NCI-H2227 (cell line): ENCODE data around the gene NAV2.
"Not testable (repeated sequence)": the region's sequence is repeated elsewhere in the genome, so short reads cannot be mapped to it uniquely, and the experiment has no call there.

Source experiments
- DNase-seq: peaks from one replicate; lab custom pipeline; 2025; ENCODE audit not compliant: unreplicated experiment; lab: John Stamatoyannopoulos, UW

NAV2 gene

DNA sequence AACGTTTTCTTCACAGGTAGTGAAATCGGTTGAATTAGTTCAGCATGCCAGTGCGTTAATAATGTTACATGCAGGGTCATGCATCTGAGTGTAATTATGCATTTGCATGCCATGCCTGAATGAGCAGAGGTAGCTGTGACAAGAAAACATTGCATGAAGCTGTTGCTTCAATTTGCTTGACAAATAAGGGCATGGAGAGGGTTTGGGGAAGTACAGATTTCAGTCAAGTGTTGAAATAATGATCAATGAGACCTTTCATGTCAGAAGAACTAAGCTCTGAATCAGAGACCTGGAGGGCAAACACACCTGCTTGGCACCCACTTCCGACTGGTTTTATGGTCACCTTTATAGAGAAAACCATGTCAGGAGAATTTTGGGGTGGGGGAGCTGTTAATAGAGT, 226.2 kb downstream of the NAV2 start:
- no peak for DNase-seq

GRCh38 chr11:19939415-19939929, 226.8 kb downstream of the NAV2 start:
- no peak for DNase-seq

- DNase-seq, result no peak
These were observed 228.2 kb downstream of the NAV2 start for GRCh38 chr11:19940831-19941230.

- no peak for DNase-seq
These were observed 234.0 kb downstream of the NAV2 start for GRCh38 chr11:19946681-19947080.

- DNase-seq, result no peak
These were observed 235.0 kb downstream of the NAV2 start for GRCh38 chr11:19947537-19948114.

- no peak for DNase-seq
These were observed 237.0 kb downstream of the NAV2 start for GRCh38 chr11:19949606-19950005.

- DNase-seq, result peak; percentile 81
These were observed 239.0 kb downstream of the NAV2 start for GRCh38 chr11:19951558-19952115.

GRCh38 chr11:19952116-19952605, 239.5 kb downstream of the NAV2 start:
- DNase-seq, result no peak

- DNase-seq, result no peak
These were observed 240.3 kb downstream of the NAV2 start for GRCh38 chr11:19952911-19953310.

- DNase-seq, result no peak
These were observed 240.7 kb downstream of the NAV2 start for GRCh38 chr11:19953336-19953735.

- peak; percentile 39 for DNase-seq
These were observed 241.3 kb downstream of the NAV2 start for GRCh38 chr11:19953909-19954308.

- no peak for DNase-seq
These were observed 242.3 kb downstream of the NAV2 start for GRCh38 chr11:19954899-19955298.

GRCh38 chr11:19955660-19956059, 243.0 kb downstream of the NAV2 start:
- no peak for DNase-seq

DNA sequence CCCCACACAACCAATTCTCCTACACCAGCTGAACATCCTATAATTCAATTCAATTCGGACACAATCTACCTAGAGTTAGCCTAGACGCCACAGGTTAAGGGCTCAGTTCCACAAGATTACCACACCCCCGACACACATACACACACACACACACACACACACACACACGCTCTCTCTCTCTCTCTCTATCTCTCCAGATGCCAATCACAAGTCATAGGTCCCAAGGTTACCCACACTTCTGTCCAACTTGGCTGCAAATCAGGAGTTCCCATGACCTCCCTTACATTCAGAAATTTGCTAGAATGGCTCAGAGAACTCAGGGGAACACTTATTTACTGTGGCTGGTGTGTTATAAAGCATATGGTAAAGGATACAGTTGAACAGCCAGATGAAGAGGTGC, 243.6 kb downstream of the NAV2 start:
- DNase-seq, result no peak

GRCh38 chr11:19957294-19957943, 244.8 kb downstream of the NAV2 start:
- DNase-seq, result no peak

DNA sequence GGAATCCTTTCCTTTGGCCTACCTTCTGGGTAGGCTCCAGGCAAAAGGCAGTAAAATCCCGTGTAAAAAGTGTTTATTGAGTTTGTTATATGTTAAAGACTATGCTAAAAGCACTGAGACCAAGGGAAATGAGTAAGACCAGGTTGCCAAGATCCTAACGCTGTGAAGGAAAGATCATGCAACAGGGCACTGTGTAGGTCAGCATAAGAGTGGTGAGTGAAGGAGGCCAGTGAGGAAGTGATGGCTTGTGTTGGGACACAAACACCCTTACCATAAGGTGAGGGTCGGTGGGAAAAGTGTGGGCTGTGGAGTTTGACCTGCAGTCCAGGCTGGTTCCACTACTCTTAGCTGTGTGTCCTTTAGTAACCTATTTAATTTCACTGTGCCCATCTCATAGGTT, 245.6 kb downstream of the NAV2 start:
- DNase-seq, result no peak

DNA sequence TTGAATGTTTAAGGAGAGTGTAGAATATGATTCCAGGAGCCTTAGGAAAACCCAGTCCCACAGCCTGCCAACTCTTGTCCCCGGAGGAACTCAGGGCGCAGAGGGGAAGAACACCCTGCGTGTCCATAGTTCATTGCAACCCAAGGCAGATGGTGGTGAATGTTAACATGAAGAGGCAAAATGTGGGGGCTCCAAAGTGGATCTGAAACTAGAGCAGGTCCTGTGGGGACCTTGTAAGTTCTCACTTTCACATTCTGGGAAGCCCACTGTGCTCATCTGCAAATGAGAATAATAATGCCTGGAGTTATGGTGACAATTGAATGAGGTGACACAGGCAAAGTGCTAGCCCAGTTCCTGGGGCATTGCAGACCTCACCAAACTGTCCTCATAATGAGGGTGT, 246.6 kb downstream of the NAV2 start:
- no peak for DNase-seq

- DNase-seq, result no peak
These were observed 247.0 kb downstream of the NAV2 start for GRCh38 chr11:19959648-19960059.

DNA sequence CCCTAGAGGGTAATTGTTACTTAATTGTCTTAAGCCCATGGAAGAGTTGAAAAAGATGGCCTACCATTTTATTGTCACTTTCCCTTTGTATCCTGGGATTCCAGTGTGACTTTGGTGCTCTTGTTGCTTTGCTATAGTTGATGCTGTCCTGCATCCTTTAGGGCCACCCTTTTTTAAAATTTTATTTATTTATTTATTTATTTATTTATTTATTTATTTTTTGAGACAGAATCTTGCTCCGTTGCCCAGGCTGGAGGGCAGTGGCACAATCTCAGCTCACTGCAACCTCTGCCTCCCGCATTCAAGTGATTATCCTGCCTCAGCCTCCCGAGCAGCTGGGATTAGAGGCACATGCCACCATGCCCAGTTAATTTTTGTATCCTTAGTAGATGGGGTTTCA, 247.8 kb downstream of the NAV2 start:
- DNase-seq, result not testable (repeated sequence)

- DNase-seq, result no peak
These were observed 248.6 kb downstream of the NAV2 start for GRCh38 chr11:19961225-19961624.

DNA sequence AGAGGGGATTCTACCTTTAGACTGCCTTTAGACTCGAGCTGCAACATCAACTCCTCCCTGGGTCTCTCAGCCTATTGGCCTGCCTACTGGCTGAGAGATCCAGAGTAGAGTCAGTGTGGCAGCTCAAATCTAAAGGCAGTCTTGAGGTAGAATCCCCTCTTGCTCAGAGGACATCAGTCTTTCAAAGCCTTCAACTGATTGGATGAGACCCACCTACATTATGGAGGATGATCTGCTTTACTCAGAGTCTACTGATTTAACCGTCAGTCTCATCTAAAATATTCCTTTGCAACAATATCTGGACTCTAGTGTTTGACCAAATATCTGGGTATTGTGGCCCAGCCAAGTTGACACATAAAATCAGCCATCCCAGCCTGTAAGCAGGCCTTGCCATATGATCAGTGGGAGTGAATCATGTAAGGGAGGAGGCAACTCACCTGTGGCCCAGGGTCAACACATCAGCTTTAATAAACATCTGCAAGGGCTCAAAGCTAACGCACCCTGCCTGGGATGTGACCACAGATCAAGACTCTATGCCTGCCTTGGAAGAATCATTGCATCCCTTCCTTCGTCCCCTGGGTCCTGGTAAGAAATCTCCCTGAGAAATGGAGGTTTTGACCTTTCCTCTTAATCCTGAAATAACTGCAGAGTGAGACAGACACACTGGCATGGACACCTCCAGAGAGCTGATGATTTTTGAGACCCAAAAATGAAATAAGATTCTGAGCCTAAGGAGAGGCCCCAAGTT, 249.6 kb downstream of the NAV2 start:
- no peak for DNase-seq

GRCh38 chr11:19962801-19963175, 250.2 kb downstream of the NAV2 start:
- no peak for DNase-seq
